Measurements from ENCODE around the gene TOR3A.

DNA sequence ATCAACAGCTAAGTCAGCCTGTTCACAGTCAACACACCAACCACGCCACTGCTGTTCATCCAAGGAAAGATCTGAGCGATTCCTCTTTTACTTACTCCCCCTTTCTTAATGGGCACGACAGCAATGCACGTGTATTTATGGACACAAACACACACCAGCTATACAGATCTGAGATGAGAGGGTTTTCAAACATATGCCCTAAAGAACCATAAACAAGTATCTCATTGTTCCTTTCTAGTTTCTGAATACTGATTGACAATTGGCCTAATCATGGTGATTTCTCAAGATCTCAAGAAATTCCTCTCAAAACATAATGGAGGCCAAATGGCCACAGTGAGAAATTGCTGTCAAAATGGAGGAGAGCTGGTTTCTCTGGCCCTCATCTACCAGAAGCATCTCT lies 18.0 kb downstream of the TOR3A start:
- TF ChIP-seq, protein P1, sequence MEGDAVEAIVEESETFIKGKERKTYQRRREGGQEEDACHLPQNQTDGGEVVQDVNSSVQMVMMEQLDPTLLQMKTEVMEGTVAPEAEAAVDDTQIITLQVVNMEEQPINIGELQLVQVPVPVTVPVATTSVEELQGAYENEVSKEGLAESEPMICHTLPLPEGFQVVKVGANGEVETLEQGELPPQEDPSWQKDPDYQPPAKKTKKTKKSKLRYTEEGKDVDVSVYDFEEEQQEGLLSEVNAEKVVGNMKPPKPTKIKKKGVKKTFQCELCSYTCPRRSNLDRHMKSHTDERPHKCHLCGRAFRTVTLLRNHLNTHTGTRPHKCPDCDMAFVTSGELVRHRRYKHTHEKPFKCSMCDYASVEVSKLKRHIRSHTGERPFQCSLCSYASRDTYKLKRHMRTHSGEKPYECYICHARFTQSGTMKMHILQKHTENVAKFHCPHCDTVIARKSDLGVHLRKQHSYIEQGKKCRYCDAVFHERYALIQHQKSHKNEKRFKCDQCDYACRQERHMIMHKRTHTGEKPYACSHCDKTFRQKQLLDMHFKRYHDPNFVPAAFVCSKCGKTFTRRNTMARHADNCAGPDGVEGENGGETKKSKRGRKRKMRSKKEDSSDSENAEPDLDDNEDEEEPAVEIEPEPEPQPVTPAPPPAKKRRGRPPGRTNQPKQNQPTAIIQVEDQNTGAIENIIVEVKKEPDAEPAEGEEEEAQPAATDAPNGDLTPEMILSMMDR (IDR thresholded peaks at IDR 0.05), result no peak
- TF ChIP-seq POLR2A (IDR thresholded peaks at IDR 0.05), result no peak
